Erythroblast (primary cell): ENCODE data around the gene PCDHGA6.

Experiments used
- DNase-seq, 2 experiments: peaks; one replicate each; lab custom pipeline; 2025; lab: John Stamatoyannopoulos, UW
- GATA1 ChIP-seq: IDR thresholded peaks from 2 replicates; pipeline ENCODE4 v1.6.1; 2011; ENCODE audit warnings: low read depth, mild to moderate bottlenecking, control low read depth, low read length, moderate library complexity
- POLR2A ChIP-seq: IDR thresholded peaks from 2 replicates; pipeline ENCODE4 v1.6.1; 2011; ENCODE audit warnings: mild to moderate bottlenecking, low read length

Gene PCDHGA6

DNA sequence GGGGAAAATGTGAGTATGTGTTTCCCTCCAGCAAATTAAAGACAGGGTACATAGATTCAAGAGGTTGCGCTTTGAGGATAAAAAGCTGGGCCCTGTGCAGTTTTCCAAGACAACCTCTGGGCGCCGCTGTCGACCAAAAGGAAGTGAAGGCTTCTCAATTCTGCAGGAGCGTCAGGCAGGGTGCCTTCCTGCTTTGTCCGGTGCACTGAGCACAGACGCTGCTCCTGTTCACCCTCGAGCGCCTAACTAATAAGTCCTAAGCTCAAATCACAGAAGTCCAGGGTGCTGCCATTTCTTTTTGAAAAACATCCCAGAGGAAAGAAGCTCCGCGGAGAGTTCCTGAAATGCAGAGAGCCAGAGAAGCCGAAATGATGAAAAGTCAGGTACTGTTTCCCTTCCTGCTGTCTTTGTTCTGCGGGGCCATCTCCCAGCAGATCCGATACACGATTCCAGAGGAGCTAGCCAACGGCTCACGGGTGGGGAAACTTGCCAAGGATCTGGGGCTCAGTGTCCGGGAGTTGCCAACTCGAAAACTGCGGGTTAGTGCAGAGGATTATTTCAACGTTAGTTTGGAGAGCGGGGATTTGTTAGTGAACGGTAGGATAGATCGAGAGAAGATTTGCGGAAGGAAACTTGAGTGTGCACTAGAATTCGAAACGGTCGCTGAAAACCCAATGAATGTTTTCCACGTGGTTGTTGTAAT, 23.6 kb upstream of the PCDHGA6 start, which contains the start of gene PCDHGB1:
Gene PCDHGB1 (plus strand): TSS at position 183 of the 703 bp plus-strand sequence. CDS start 162 bp downstream, at position 345.
- peak; percentile 10 to 20 for DNase-seq
- TF ChIP-seq POLR2A (no peak), GATA1 (no peak)

DNA sequence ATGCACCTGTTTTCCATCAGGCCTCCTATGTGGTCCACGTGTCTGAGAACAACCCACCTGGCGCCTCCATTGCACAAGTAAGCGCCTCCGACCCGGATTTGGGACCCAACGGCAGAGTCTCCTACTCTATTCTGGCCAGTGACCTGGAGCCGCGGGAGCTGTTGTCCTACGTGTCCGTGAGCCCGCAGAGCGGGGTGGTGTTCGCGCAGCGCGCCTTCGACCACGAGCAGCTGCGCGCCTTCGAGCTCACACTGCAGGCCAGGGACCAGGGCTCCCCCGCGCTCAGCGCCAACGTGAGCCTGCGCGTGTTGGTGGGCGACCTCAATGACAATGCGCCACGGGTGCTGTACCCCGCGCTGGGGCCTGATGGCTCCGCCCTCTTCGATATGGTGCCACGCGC, 22.1 kb upstream of the PCDHGA6 start:
- no peak for TF ChIP-seq POLR2A
- no peak for TF ChIP-seq GATA1
- no peak for DNase-seq

DNA sequence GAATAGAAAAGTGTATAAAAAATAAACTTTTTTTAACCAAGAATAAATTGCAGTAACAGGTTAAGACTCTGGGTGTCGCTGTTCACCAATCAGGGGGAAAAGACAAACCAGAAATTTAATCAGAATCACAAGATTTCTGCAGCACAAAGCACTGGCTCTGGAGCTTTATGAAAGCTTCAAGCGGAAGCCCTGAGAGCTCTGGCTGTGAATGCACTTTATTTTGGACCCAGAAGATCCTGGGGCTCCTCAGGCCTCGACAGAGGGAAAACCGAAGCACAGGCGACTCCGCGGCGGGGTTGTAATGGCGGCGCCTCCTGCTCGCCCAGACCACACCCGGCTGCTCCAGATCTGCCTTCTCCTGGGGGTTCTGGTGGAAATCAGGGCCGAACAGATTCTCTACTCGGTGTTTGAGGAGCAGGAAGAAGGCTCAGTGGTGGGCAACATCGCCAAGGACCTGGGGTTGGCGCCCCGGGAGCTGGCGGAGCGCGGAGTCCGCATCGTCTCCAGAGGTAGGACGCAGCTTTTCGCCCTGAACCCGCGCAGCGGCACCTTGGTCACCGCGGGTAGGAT, 18.7 kb upstream of the PCDHGA6 start, which contains the start of gene PCDHGA4:
Gene PCDHGA4 (plus strand): TSS at position 122 of the 570 bp plus-strand sequence. CDS start 87 bp downstream, at position 209.
- peak in 1 of 2 experiments; percentile 4 for DNase-seq
- no peak for TF ChIP-seq GATA1
- no peak for TF ChIP-seq POLR2A

DNA sequence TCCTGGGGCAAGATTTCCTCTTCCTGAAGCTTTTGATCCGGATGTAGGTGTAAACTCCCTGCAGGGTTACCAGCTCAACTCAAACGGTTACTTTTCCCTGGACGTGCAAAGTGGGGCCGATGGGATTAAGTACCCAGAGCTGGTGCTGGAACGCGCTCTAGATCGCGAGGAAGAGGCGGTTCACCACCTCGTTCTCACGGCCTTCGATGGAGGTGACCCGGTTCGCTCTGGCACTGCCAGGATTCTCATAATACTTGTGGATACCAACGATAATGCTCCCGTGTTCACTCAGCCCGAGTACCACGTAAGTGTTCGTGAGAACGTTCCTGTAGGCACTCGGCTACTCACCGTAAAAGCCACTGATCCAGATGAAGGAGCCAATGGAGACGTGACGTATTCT, 18.1 kb upstream of the PCDHGA6 start:
- no peak for DNase-seq

DNA sequence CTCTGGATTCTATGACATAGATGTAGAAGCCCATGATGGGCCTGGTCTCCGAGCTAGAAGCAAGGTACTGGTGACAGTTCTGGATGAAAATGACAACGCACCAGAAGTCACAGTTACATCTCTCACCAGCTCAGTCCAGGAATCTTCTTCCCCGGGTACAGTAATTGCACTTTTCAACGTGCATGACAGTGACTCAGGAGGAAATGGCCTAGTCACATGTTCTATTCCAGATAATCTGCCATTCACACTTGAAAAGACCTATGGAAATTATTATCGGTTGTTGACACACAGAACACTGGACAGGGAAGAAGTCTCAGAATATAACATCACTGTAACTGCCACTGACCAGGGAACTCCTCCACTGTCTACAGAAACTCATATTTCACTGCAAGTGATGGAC, 17.6 kb upstream of the PCDHGA6 start:
- TF ChIP-seq POLR2A (no peak), GATA1 (no peak)
- no peak for DNase-seq

More for the DNA sequence above, 18.1 kb upstream of the PCDHGA6 start:
- no peak for TF ChIP-seq GATA1

DNA sequence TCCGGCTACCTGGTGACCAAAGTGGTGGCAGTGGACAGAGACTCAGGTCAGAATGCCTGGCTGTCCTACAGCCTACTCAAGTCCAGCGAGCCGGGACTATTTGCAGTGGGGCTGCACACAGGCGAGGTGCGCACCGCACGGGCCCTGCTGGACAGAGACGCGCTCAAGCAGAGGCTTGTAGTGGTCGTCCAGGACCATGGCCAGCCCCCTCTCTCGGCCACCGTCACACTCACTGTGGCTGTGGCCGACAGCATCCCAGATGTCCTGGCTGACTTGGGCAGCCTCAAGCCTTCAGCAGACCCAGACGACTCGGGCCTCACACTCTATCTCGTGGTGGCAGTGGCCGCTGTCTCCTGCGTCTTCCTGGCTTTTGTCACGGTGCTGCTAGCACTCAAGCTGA, 16.7 kb upstream of the PCDHGA6 start:
- DNase-seq: no peak
- TF ChIP-seq GATA1 (no peak), POLR2A (no peak)

DNA sequence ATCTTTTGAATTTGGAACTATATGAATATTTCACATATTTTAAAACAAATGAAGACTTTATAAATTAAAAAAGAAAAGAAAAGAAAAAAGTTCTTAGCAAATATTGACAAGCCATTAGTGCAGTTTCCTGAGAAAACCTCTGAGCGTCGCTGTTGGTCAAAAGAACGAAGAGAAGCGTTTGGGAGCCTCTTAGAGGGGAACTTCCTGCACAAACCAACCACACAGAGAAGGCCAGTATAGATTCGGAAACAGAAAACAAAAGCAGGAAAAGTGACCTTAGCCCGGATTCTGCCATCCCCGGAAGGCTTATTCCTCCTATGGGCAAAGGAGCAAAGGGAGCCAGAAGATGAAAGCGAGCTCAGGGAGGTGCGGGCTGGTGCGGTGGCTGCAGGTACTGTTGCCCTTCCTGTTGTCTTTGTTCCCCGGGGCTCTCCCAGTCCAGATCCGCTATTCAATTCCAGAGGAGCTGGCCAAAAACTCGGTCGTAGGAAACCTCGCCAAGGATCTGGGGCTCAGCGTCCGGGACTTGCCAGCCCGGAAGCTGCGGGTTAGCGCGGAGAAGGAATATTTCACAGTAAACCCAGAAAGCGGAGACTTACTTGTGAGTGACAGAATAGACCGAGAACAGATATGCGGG, 13.8 kb upstream of the PCDHGA6 start, which contains the start of gene PCDHGB2:
Gene PCDHGB2 (plus strand): TSS at position 205 of the 637 bp plus-strand sequence. CDS start 142 bp downstream, at position 347.
- DNase-seq: peak; percentile 6 to 18
- TF ChIP-seq GATA1 (no peak), POLR2A (no peak)

DNA sequence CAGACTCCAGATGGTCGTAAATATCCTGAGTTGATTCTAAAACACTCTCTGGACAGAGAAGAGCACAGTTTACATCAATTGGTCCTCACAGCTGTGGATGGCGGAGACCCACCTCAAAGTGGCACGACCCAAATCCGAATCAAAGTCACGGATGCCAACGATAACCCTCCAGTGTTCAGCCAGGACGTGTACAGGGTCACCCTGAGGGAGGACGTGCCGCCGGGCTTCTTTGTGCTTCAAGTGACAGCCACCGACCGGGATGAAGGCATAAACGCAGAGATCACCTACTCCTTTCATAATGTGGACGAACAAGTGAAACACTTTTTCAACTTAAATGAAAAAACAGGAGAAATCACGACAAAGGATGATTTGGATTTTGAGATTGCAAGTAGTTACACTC, 13.0 kb upstream of the PCDHGA6 start:
- DNase-seq: no peak
- no peak for TF ChIP-seq POLR2A
- no peak for TF ChIP-seq GATA1

DNA sequence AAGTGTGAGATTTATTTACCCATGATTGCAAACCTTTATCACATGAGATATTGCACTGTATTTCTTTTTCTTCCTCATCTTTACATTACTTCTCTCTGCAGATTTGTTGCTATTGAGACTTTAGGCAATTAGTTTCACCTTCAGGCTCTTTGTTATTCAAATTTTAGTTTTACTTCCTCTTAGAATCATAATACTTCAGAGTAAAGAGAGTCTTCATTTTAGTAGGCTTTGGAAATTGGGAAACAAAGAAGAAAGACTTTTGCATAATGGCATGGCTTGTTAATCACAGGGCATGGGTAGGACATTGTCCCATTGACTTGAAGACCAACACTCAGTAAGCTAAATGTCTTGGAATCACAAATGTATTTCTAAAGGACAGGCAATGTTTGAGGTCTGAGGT, 11.0 kb upstream of the PCDHGA6 start:
- no peak for DNase-seq

DNA sequence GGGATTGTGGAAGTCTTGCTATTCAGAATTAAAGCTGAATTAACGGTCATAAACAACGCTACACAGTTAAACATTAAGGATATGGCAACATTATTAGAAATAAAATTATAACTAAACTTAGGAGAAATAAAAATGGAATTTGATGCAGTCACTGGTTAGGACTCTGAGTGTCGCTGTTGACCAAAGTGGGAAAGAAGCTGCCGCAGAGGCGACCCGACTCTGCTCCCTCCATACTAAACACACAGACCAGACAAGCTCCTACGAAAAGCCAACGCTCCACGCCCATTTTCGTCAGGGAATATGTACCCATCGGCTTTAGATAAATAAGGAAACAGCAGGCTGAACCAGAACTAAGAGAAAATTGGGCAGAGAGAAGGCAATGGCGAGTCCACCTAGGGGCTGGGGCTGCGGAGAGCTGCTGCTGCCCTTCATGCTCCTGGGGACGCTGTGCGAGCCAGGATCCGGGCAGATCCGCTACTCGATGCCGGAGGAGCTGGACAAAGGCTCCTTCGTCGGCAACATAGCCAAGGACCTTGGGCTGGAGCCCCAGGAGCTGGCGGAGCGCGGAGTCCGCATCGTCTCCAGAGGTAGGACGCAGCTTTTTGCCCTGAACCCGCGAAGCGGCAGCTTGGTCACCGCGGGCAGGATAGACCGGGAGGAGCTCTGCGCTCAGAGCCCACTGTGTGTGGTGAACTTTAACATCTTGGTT, 9.6 kb upstream of the PCDHGA6 start, which contains the start of gene PCDHGA5:
Gene PCDHGA5 (plus strand): TSS at position 211 of the 709 bp plus-strand sequence. CDS start 169 bp downstream, at position 380.
- TF ChIP-seq GATA1 (no peak), POLR2A (no peak)
- no peak for DNase-seq

More for the DNA sequence above, 11.0 kb upstream of the PCDHGA6 start:
- TF ChIP-seq POLR2A (no peak), GATA1 (no peak)

DNA sequence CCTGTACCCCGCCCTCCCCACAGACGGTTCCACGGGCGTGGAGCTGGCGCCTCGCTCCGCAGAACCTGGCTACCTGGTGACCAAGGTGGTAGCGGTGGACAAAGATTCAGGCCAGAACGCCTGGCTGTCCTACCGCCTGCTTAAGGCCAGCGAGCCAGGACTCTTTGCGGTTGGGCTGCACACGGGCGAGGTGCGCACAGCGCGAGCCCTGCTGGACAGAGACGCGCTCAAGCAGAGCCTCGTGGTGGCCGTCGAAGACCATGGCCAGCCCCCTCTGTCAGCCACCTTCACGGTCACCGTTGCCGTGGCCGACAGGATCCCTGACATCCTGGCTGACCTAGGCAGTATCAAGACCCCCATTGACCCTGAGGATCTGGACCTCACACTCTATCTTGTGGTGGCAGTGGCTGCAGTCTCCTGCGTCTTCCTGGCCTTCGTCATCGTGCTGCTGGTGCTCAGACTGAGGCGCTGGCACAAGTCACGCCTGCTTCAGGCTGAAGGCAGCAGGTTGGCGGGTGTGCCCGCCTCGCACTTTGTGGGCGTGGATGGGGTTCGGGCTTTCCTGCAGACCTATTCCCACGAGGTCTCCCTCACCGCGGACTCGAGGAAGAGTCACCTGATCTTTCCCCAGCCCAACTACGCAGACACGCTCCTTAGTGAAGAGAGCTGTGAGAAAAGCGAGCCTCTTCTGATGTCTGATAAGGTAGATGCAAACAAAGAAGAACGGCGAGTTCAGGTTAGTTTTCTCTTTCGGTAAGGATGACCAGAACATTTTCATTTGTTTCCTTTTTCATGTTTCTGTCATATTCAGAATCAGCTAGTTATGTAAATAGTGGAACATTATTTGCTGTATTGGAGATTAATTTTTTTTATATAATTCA, 7.4 kb upstream of the PCDHGA6 start:
- no peak for TF ChIP-seq GATA1
- no peak for TF ChIP-seq POLR2A
- DNase-seq: no peak

DNA sequence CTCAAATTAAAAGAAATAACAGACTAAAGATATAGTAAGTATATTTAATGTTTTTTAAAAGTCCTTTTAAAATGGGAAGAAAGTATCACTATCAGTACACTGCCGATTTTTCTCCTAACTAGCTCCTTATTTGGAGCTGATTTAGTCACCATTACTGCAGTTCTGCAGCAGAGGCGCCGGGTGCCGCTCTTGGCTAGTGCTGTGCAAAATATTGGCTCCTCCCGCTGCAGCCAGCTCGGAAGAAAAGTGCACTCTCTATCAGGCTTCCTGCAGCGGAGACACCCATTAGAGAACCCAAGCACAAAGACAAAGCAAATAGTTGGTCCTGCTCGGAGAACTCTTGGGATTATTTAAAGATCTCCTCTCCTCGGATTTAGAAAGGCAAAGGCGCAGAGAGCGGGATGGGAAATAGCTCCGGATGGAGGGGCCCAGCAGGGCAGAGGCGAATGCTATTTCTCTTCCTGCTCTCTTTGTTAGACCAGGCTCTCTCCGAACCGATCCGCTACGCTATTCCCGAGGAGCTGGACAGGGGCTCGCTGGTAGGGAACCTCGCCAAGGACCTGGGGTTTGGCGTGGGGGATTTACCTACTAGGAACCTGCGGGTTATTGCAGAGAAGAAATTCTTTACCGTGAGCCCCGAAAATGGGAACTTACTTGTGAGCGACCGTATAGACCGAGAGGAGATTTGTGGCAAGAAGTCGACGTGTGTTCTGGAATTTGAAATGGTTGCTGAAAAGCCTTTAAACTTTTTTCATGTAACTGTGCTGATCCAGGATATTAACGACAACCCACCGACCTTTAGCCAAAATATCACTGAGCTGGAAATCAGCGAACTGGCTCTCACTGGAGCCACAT, 3.5 kb upstream of the PCDHGA6 start, which contains the start of gene PCDHGB3:
Gene PCDHGB3 (plus strand): TSS at position 249 of the 855 bp plus-strand sequence. CDS start 153 bp downstream, at position 402.
- DNase-seq: peak; percentile 4 to 8

More for the DNA sequence above, 3.5 kb upstream of the PCDHGA6 start, which contains the start of gene PCDHGB3:
- TF ChIP-seq GATA1: no peak
- no peak for TF ChIP-seq POLR2A
